HG03342 (cell line): ENCODE measurements around the gene TRIP4.
"Not testable (repeated sequence)": the region's sequence is repeated elsewhere in the genome, so short reads cannot be mapped to it uniquely, and the experiment has no call there.

Experiments
- ATAC-seq: cut with Tn5 transposase; IDR thresholded peaks from one replicate; pipeline ENCODE4 v1.9.1; 2021; ENCODE audit warnings: mild to moderate bottlenecking, moderate library complexity; ENCODE audit not compliant: unreplicated experiment

The TRIP4 gene

GRCh38 chr15:64478863-64479262 lies 91.2 kb downstream of the TRIP4 start:
- no peak for ATAC-seq

- ATAC-seq = no peak
These were observed 93.3 kb downstream of the TRIP4 start for GRCh38 chr15:64480891-64481290.

DNA sequence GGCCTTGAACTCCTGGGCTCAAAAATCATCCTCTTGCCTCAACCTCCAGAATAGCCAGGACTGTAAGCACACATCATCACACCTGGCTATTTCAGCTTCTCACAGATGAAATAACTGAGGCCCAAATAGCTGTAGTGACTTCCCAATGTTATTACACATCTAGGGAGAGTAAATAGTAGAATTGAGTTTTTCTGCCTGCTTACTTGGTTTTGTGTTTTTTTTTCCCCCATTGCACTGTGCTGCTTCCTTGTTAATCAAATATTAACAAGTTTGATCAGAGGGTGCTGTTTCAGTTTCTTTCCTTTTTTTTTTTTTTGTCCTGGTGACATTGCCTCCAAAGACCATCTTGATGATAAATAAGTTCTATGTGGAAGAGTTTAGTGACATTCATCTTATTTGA lies 96.1 kb downstream of the TRIP4 start:
- no peak for ATAC-seq

DNA sequence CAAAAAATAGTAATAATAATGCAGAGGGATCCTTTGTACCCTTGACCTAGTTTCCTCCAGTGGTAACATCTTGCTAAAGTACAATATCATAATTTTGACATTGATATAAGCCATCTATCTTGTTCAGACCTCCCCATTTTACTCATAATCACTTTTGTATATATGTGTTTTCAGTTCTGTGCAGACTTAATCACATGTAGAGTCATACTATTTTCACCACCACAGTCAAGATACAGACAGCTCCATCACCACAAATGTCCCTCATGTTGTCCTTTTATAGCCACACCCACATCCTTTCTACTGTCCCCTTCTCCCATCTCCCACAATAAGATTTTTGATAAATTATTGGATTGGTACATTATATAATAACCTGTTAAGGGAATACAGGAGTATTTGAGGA lies 98.2 kb downstream of the TRIP4 start:
- ATAC-seq = no peak

- ATAC-seq = no peak
These were observed 103.1 kb downstream of the TRIP4 start for GRCh38 chr15:64490598-64491259.

- ATAC-seq = no peak
These were observed 106.0 kb downstream of the TRIP4 start for GRCh38 chr15:64493641-64494040.

DNA sequence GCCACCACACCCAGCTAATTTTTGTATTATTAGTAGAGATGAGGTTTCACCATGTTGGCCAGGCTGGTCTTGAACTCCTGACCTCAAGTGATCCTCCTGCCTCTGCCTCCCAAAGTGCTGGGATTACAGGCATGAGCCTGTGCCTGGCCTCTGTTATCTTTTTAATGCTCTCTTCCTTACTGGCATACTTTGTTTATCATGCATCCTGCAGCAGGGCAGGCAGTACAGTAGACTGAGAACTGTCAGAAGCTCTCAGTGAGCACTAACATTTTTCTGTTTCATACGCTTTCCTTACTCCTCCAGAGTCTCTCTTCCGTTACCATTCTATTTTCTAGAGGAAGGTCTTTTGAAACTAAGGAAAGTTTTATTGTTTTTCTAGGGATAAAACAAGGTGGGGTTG lies 108.3 kb downstream of the TRIP4 start:
- ATAC-seq = not testable (repeated sequence)

DNA sequence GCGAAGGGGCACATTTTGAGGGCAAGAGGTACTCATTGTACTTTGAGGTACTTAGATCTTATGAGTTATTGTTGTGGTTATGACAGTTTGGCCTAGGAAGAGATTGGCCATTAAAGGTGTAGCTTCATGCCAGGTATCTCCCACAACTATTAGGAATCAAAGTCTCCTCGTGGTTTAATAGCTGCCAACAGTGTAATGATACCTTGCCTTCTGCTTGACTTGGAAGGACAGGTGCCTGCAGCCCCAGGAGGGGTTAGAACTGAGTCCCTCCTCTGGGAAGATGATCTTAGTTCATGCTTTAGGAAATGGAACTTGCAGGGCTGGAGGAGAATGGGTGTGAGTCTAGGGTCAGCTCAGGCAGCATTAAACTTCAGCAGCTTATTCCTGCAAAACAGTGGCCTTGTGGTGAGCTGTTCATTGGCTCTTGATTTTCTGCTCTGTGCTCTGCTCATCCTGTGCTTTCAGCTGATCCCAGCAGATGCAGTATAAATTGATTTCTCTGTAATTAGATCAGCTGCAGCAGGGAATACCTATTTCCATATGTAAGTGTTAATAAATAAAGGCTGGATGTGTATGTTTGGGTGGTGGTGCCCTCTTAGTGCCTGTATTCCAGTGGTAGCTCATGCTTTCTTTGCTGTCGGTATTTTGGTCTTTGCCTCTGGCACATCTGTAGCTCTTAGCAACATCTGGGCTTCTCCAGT lies 113.2 kb downstream of the TRIP4 start:
- ATAC-seq = no peak

GRCh38 chr15:64501396-64501715 lies 113.7 kb downstream of the TRIP4 start:
- no peak for ATAC-seq

- ATAC-seq = no peak
These were observed 114.5 kb downstream of the TRIP4 start for GRCh38 chr15:64502151-64502550.

GRCh38 chr15:64502551-64502950 lies 114.9 kb downstream of the TRIP4 start:
- no peak for ATAC-seq

DNA sequence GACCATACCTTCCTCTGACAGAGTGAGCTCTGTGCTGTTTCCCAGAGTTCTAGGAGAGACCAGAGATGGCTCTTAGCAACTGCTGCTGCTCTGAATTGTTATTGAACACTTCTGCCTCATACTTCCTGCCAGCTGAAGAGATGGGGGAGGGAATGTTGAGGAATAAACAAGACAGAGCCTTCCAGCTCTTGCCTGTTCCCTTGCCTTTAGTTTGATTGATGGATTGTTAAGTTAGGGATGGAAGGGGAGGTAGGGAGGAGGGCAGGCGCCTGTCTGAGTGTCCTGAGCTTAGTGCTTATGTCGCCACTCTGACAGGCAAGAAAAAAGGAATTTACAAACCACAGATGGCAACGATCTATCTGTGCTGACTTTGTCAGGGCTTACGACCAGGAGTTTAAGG lies 115.6 kb downstream of the TRIP4 start:
- ATAC-seq = no peak

- ATAC-seq = no peak
These were observed 116.0 kb downstream of the TRIP4 start for GRCh38 chr15:64503640-64504039.
